Inflammatory macrophage treated with lipopolysaccharide for 1 hour (primary cell): Measurements from ENCODE around the gene ZNF423.

Experiments used
- DNase-seq, 2 donors: peaks; one replicate each; pipeline ENCODE4 v3.0.0-alpha.2; 2020 to 2022

ZNF423 gene

DNA sequence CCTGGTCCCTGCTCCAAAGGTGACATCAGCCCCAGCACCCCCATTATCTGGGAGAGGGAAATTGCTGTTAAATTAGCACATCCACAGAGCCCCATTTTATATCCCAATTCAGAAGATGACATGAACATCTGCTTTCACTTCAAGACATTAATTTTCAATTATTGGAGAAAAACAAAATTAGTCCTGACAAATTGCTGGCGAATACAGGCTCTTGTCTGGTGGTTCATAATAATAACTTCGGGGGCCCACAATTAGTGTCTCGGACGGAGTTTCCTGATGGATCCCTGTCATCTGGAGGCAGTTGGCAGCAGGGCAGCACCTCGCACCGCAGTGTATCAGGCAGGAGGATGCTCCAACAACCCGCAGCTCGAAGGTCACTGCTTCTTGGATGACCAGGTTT lies 7.4 kb downstream of the ZNF423 start:
- no peak for DNase-seq

DNA sequence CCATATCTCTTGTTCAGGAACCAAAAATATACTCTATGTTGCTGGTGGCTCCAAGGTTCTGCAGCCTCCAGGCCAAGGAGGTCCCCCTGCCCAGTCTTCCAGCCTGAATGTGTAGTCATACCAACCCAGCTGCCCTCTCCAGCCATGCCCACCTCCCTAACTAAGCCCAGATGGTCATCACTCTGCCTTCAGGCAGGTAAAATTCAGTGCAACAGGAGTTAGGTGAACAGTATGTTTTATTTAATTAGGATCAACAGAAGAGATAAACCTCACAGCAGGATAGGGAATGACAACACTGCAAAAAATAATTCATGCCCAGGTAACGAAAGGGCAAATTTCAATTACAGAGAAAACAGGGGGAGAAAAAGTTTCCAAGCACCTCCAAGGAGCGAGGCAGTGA lies 9.1 kb downstream of the ZNF423 start:
- DNase-seq = no peak

DNA sequence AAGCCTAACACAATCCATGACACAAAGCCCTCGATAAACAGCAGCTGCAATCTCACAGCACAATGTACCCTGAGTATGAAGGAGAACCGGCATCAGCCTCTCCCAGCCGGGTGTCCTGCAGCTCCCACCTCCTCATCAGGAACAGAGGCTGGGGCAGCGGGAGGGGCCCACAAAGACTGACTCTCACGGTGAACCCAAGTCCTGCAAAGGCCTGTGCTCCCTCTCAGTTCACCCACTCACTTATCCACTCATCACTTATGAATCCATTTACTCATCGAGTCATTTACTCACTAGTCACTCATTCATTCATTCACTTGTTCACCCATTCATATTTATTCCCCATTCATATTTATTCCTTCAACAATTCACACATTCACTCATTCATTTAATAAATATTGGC lies 11.6 kb downstream of the ZNF423 start:
- DNase-seq = no peak

DNA sequence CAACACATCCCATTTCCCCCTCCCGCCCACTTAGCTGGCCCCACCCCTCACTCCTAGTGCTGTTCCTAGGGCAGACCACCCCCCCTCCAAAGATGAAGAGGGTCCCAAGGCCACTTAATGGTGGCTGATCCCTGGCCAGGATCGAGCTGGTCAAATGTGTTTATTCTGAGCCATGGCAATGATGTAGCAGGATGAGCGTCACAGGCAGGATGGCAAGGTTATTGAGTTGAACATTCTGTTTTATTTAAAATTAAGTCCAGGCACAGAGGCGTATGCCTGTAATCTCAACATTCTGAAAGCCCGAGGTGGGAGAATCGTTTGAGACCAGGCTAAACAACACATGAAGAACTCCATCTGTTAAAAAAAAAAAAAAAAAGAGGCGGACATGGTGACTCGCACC lies 12.2 kb downstream of the ZNF423 start:
- DNase-seq = no peak

DNA sequence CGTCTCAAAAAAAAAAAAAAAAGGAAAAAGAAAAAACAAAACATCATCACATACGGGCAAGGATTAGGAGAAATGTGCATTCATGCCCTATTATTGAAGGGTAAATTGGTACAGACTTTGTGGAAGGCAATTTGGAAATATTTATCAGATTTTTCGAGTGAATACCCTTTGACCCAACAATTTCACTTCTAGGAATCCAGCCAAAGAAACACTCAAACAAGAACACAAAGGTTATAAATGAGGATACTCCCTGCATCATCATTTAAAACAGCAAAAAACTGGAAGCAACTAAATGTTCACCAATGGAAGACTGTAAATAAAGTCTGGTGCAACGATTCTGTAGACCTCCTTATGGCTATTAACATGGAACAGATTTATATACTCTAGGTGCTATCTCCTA lies 12.9 kb downstream of the ZNF423 start:
- DNase-seq = no peak

DNA sequence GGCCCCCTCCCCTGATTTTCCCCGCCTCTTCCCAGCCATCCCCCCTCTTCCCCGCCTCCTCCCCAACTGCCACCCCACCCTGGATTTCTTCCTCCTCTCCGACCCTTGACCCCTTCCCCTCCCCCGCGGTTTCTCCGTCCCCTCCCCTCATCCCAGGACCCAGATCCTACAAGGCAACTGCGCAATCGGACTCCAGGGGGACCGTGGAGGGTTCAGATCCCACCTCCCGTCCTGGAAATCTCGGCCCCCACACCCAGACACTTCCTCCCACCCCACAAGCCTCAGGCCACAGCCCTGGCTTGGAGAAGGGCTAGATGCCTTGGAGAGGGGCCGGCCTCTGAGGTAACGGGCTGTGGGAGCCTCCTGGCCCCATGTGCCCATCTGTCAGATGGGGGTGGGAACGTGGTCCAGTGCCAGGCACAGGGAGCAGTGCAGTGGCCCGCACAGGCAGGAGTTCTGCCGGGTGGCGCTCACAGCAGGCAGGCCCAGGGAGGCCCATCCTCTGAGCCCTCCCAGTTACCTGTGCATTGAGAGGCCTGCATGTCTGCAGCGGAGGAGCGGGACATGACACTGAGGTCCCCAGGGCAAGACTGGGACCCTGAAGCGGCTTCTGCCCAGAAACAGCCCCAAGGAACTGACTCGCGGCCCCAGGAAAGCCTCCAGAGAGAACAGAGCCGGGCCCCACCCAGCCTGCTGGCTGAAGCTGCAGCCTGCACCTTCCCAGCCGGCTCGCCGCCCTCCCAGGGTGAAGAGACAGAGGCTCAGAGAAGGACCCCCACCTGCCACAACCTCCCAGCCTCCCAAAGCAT lies 16.7 kb downstream of the ZNF423 start:
- DNase-seq = no peak

DNA sequence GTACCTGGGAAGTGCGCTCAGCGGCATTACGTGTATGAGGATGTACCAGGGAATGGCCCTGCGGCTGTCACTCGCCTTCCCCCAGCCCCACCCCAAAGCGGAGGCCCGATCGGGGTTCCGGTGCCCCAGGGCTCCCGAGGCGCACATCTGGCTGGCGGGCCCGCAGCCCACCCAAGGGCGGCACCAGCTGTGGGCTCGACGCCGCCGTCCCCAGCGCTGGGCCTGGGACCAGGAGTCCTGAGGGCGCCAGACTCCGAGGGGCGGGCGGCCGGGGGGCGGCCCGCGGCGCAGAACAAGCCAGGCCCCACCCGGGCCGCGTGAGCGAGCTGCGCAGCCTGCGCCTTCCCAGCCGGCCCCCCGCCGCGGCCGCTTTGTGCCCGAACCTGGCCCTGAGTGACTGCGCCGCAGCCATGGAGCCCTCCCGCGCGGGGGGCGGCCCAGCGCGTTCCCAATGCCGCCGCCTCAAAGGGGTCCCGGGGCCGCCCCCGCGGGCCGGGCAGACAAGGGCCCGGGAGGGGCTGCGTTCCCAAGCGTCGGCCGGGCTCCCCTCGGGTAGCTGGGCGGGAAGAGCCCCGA lies 17.4 kb downstream of the ZNF423 start:
- DNase-seq = no peak

DNA sequence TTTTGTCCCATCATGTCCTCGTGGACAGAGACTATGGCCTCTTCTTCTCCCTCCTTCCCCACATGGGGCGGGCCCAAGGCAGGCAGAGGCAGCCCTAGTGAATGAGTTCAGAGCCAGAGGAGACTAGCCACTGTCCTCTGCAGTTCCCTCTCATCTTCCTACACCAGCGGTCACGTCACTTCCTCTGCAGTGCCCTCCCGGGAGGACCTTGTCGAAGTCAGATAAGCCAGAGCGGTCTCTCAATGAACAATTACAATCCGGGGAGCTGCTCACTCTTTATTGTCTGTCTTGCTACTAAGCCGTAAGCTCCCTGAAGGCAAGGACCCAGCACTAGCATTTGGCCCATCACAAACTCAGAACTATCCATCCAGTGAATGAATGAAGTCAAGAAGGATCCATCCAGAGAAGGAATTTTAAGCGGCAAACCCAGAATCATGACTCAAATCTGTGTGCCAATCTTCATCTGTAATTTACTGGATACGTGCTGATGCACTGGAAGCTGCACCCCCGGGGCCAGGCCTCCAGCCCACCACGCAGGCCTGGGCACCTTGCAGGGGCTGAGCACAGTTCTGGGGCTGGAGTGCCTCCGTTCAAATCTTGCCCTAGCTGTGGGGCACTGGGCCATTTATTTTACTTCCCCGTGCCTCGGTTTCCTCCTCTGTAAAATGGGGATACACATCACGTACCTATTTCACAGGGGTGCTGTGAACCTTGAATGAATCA lies 18.1 kb downstream of the ZNF423 start:
- no peak for DNase-seq

DNA sequence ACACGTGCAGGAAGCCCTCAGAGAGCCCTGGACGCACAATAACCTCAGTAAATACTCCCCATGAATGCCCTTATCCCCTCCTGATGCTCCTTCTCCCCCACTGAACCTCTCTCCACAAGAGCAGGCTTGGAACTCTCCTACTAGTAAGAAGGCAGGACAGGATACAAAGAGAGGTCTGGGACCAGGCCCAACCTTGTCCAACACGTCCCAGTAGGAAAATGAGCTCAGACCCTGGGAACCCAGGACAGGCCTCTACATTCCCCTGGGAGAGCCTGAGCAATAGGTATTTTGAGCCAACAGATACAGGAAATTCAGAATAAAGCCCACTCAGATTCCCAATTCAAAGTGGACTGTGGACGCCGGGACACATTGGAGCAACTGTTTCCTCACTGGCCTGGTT lies 19.2 kb downstream of the ZNF423 start:
- no peak for DNase-seq

DNA sequence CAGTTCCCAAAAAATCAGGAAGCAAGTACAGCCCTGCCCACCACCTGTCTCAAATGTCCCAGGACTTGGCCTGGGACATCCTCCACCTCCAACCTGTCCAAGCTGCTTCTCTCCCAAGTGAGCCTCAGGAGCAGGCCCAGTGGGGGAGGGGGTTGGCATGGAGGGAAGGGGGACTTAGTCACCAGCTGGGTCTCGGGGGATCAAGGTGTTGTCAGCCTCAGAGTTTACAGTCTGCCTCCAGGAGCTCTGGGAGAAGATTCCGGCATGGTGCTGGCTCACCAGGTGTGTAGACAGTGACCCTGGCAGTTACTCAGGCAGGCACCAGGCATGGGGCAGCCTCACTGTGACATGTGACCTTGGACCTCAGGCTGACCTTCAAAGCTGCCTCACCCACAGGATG lies 19.7 kb downstream of the ZNF423 start:
- no peak for DNase-seq

DNA sequence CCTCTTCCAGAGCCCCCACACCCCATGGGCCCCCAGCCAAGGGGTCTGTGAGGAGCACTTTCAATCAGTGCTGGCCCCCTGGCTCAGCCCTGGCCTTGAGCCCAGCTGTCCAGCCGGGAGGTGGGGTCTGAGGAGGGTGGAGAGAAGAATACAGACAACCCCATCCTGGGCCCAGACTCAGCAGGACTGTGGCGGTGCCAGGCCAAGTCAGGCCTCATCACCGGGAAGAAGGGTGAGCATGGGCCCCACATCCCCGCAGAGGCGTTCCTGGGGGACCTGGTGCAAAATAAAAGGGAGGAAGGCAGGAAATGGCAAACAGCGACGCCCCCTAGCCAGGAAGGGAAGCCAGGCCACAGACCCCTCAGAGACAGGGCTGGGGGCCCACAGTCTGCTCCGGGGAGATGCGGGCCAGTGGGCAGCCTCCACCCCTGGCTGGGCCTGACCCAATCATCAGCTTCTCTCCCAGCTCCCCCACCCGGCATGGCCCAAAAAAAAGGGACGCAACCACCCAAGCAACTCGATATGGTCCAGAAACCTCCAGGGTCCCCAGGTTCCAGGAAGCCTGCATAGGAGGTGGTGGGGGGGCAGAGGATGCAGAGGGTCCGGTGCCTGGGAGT lies 20.6 kb downstream of the ZNF423 start:
- no peak for DNase-seq

DNA sequence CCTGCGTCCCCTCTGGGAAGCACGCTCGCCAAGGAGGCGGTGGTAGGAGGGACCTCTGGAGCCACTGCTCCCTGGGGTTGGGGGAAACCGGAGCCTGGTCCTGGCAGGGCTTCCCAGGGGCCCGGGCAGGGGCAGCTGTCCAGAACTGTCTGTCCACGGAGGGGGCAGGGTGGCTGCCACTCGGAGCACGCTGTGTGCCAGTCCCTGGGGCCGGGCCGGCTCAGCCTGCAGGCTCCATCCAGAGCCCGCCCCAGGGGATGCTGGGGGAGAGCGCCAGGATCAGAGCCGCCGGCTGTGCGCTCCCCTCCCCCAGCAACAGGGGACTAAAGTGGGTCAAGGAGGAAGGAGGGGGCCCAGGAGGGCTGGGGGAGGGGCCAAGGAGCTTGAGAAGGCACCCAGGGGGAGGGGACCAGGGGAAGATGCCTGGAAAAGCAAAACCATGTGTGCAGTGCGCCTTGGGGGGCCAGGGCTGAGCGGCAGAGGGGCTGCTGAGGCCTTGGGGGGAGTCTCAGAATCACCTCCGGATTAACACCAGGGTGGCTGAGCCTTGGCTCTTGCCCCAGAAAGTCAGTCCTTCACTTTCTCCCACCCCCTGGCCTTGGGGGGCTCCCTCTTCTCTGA lies 21.3 kb downstream of the ZNF423 start:
- DNase-seq = no peak

DNA sequence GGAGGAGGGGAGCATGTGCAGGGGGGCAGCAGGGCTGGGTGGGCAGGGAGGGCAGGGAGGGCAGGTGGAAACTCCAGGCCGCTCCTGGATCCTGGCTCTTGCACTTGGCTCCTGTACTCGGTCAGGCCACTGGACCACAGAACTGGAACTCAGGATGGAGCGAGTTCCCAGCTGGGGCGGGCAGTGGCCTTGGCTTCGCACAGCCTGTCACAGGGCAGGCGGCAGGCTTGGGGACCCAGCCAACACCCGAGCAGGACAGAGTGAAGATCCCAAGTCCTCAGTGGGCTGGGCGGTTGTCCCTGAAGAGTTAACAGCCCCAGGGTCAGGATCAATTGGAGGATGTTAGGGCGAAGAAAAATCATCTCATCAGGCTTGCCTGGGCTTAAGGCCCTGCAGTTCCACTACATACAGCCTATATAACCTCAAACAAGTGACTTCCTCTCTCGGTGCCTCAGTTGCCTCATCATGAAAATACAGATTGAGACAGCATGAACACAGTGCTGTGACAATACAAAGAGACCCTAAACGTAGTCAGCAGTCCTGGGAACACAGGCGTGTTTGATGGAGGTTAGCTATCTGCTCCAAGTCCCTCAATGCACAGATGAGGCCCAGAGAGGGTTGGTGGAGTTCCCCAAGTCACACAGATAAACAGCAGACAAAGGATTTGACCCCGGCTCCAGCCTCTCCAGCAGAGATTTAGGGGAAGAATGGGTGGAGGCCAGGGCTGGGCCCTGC lies 21.9 kb downstream of the ZNF423 start:
- no peak for DNase-seq

DNA sequence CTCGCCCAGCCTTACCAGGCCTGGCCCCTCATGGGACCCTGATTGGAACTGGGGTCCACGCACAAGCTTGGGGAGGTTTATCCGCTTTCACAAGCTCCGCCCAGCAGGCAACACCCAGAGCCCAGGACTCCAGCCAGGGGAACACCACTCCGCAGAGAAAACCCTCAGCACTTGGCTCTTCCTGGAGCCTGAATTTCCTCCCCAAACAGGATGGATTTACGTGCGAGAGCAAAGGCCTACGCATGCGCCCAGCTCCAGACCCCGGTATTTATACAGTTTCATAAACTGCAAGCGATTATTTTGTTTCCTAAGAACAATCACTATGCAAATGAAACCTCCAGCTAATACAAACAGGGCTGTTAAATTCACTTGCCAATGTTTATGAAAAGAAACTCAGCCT lies 22.8 kb downstream of the ZNF423 start:
- DNase-seq = no peak

DNA sequence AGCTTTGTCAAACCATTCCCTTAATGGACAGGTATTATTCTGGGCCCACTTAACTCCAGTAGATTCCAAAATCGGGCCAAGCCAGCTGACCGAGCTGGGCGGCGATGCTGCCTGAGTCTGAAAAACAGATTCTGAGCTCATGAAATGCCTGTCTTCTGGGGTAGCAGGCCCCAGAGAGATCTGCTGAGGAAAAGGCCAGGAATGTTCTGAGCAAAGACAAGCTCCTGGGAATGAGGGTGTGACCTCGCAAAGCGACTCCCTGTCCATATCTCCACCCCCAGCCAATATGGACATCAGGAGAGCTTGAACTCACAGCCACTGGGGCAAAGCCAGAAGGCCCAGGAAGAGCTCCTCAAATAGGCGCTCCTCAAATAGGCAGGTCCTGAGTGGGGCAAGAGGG lies 23.7 kb downstream of the ZNF423 start:
- no peak for DNase-seq

DNA sequence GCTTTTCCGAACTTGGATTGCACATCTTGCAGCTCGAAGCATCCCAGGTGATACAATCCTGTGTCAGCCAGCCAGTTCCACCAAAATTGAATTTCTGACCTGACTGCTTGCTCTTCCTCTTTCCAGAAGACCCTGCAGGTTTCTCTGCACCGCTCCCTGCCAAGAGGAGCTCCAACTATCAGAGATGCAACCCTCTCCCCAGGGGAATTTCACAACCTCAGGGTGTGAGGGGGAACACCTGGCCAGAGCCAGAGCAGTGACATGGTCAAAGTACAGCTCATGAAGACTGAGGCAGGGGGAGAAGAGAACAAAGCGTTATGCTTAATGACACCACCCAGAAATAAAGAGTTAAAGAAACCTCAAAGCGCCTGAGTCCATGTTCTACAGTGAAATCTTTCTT lies 25.0 kb downstream of the ZNF423 start:
- no peak for DNase-seq

DNA sequence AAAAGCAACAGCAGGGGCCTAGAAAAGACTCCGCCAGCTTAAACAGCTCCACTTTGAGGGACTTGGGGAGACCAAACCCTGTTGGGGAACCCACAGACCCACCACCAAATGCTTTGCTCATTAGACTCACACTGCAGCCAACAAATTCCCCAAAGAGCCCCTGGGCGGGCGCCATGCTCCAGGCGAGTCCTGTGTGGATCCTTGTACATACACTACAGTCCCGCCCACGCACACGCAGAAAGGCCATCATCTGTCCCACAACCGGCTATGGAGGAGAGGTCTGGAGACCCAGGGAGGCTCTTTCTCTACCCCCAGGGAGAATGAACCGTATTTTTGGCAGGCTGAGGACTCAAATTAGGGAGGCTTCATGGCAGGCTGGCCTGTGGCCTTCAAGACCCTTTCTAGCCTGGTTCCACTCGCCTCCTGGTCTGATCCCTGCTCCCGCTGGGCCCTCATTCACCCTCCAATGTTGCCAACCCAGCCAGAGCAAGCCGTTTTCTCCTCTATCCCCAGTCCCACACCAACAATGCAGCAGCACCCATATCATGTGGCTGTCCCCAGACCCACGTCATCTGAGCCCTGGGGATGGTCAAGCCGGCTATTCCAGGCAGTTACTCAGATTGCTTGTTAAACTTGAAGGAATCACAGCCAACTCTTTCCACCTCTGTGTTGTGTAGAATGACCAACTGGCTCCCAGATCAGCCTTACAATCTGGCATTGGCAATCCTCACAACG lies 27.2 kb downstream of the ZNF423 start:
- no peak for DNase-seq

DNA sequence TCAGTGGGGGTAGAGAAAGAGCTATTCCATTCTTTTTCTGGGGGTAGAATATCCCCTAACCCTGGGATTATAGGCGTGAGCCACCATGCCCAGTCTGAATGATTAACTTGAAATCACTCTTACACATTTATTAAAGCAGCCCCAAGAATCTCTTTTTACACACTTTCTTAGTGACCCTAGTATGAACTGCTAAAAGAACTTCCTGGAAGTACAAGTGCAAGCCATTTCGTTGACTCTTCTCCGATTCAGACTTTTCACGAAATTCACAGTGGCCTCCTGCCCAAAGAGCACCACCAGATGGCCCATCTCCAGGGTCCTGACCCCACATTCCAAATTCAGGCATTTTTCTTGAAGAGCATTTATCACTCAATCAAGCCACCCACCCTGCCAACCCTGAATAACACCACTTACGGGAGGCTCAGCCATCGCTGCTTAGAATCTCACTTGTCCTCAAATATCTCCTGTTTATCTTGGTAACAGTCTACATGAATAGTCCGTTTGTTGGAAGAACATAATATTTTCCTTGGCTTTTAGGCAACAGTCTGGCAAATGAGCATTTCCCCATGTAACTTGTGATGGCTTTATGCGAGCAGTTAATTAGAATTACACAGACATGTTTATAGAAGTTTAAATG lies 28.0 kb downstream of the ZNF423 start:
- DNase-seq = no peak

DNA sequence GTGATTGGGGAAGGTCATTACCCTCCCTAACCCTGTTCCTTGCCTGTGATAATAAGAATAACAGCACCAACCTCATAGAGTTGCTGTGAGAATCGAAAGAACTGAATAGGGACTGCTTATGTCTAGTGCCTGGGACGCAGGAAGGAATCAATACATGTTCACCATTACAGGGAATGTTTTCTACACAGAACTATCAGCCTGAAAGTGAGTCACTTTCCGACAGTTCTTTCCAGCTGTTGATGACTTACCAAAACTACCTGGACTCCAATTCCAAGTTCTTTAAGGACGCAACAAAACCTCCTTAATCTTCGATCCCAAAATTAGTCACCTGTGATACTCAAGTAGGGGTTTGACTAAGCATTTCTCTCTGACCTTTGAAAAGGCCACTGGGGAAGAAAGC lies 29.4 kb downstream of the ZNF423 start:
- no peak for DNase-seq

DNA sequence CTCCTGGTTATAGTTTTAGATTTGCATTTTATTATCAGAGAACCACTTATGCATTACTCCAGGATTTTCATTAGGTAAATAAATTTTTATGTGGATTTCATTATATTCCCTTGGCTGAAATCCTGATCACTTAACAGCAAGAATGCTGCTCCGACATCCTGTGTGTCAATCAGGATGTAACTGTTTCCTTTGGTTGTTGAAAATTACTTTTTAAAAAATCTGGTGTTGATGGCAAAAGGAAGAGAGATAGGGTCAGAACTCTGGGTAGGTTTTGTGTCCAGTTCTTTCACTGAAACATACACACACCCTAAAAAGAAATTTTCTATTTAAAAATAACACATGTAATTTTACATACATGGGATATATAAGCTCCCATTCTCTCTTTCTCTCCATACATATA lies 30.9 kb downstream of the ZNF423 start:
- DNase-seq = no peak

DNA sequence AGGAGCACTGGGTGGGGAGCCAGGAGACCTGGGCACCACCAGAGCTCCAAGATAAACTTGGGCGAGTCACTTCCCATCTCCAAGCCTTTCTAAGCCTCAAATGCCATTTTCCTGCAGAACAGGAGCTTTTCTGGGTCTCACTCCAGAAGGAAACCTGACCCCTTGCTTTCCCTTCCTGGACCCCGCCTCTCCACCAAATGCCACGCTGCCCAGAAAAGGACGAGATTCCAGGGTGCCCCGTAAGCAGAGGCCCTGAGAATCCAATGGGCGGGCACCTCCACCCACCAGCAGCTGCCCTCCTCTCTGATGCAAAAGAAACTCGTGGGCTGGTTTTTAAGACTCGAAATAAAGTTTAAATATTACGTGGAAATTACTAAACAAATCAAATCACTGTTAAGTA lies 31.3 kb downstream of the ZNF423 start:
- no peak for DNase-seq
